ENCODE measurements around the gene EML3. TPM values are rescaled to one million over a fixed set of nuclear protein-coding genes. Genes with fewer than 3 reads are reported as not detected.
"Not testable (repeated sequence)": the region's sequence is repeated elsewhere in the genome, so short reads cannot be mapped to it uniquely, and the experiment has no call there.

Gene EML3
- 100 to 1,000 TPM; 160 to 372 (median 328) TPM for total RNA-seq
- 63.7 TPM for total RNA-seq (2013)
- 103 to 442 (median 165) reads per million in 29 experiments for total RNA-seq

- 4% methylated on average over 70 of the region's 91 CpGs for WGBS (ENCODE audit: insufficient coverage)
- peaks cover 3 to 54% of the 10 kb centered on the region in 2 experiments for H3K4me1 ChIP-seq (ENCODE audit: control insufficient read depth in 1 of 2, extremely low read depth in 1 of 2, insufficient read depth in 2 of 2, low read length in 2 of 2)
- Mint-ChIP-seq H3K9me3 (no peaks in the 10 kb centered on the region), H3K27ac (peak within 1 kb of the TSS; percentile 98), H3K27me3 (no peaks in the 10 kb centered on the region), H3K4me3 (peak within 1 kb of the TSS; percentile 97 to 98 (median 97)), H3K4me1 (peaks cover 48 to 57% (median 49%) of the 10 kb centered on the region in 3 donors), H3K36me3 (peaks cover 29% of the 10 kb centered on the region)
- DNase-seq (peak; percentile 71 to 94 (median 81)), ATAC-seq (replicated peaks in 1 of 4) (peak; percentile 77 to 80 (median 80))
- H3K27me3 ChIP-seq (replicated peaks in 1 of 2; ENCODE audit: control insufficient read depth in 2 of 2, extremely low read depth in 1 of 2, insufficient read depth in 2 of 2, low read length in 1 of 2): no peaks in the 10 kb centered on the region
- peaks cover 11 to 55% of the 10 kb centered on the region in 2 donors for H3K36me3 ChIP-seq (ENCODE audit: control insufficient read depth in 2 of 2, extremely low read depth in 1 of 2, insufficient read depth in 1 of 2, low read length in 1 of 2)
- POLR2A ChIA-PET: interaction anchor here (0.7 kb wide), 3 partner anchors 53 to 223 kb away, joined by 3 to 7 read pairs (median 3); no protein-coding TSS in a partner anchor
- peak within 1 kb of the TSS; percentile 83 for H3K27ac ChIP-seq (ENCODE audit: low read length)
- CTCF ChIA-PET: interaction anchor here in 1 of 2 donors (0.5 to 1.7 kb wide), 12 partner anchors 9 to 81 kb away, joined by 3 to 10 read pairs (median 6); partner anchors contain the start of genes B3GAT3, C11orf98, CSKMT and MTA2
- H3K4me3 ChIP-seq (ENCODE audit: control insufficient read depth in 1 of 2, extremely low read depth in 1 of 2, low read length in 1 of 2): peak within 1 kb of the TSS; percentile 85 to 88
- H3K9me3 ChIP-seq: no peaks in the 10 kb centered on the region
These were observed at the start of gene EML3, which contains the start of gene ROM1 for GRCh38 chr11:62612366-62613290. TSS of gene EML3 (minus strand) at chr11:62612775. CDS start at chr11:62612457, 318 bp downstream. TSS of gene ROM1 (plus strand) at chr11:62613257. CDS start at chr11:62613282, 25 bp downstream.

GRCh38 chr11:62656796-62657429 is 44.3 kb upstream of the EML3 start:
- POLR2A ChIA-PET: interaction anchor here in 1 of 2 donors (0.5 kb wide), 1 partner anchor 120 kb away, joined by 6 read pairs; no protein-coding TSS in a partner anchor
- no peaks in the 10 kb centered on the region for H3K9me3 Mint-ChIP-seq
- H3K27me3 Mint-ChIP-seq: no peaks in the 10 kb centered on the region
- CTCF ChIA-PET: no interaction called here
- H3K36me3 ChIP-seq (ENCODE audit: control insufficient read depth in 2 of 2, extremely low read depth in 1 of 2, insufficient read depth in 1 of 2, low read length in 1 of 2): peaks cover 0 to 4% of the 10 kb centered on the region in 2 donors
- H3K4me3 Mint-ChIP-seq: no peak overlapping the region
- H3K4me1 ChIP-seq (ENCODE audit: control insufficient read depth in 1 of 2, extremely low read depth in 1 of 2, insufficient read depth in 2 of 2, low read length in 2 of 2): peaks cover 2 to 22% of the 10 kb centered on the region in 2 experiments
- H3K4me1 Mint-ChIP-seq: peaks cover 10 to 17% (median 15%) of the 10 kb centered on the region in 3 donors
- no peaks in the 10 kb centered on the region for H3K27me3 ChIP-seq (replicated peaks in 1 of 2; ENCODE audit: control insufficient read depth in 2 of 2, extremely low read depth in 1 of 2, insufficient read depth in 2 of 2, low read length in 1 of 2)
- DNase-seq (no peak), ATAC-seq (replicated peaks in 1 of 4) (no peak)
- WGBS (ENCODE audit: insufficient coverage): 100% methylated on average over 2 of the region's 5 CpGs
- H3K36me3 Mint-ChIP-seq: no peaks in the 10 kb centered on the region
- H3K27ac ChIP-seq (ENCODE audit: low read length): no peak overlapping the region
- H3K4me3 ChIP-seq (ENCODE audit: control insufficient read depth in 1 of 2, extremely low read depth in 1 of 2, low read length in 1 of 2): no peak overlapping the region
- H3K9me3 ChIP-seq: no peaks in the 10 kb centered on the region
- no peak overlapping the region for H3K27ac Mint-ChIP-seq

GRCh38 chr11:62654297-62654696 is 41.7 kb upstream of the EML3 start:
- Histone ChIP-seq H3K27me3 (replicated peaks in 1 of 2; ENCODE audit: control insufficient read depth in 2 of 2, extremely low read depth in 1 of 2, insufficient read depth in 2 of 2, low read length in 1 of 2) (no peaks in the 10 kb centered on the region), H3K36me3 (ENCODE audit: control insufficient read depth in 2 of 2, extremely low read depth in 1 of 2, insufficient read depth in 1 of 2, low read length in 1 of 2) (peaks cover 6 to 12% of the 10 kb centered on the region in 2 donors), H3K4me1 (ENCODE audit: control insufficient read depth in 1 of 2, extremely low read depth in 1 of 2, insufficient read depth in 2 of 2, low read length in 2 of 2) (peaks cover 7 to 31% of the 10 kb centered on the region in 2 experiments), H3K4me3 (ENCODE audit: control insufficient read depth in 1 of 2, extremely low read depth in 1 of 2, low read length in 1 of 2) (no peak overlapping the region), H3K27ac (ENCODE audit: low read length) (no peak overlapping the region), H3K9me3 (no peaks in the 10 kb centered on the region)
- Mint-ChIP-seq H3K36me3 (peaks cover 4% of the 10 kb centered on the region), H3K27ac (peak overlapping the region; percentile 39 to 52), H3K9me3 (no peaks in the 10 kb centered on the region), H3K4me3 (peak overlapping the region; percentile 25 to 52 (median 45)), H3K4me1 (peaks cover 17 to 28% (median 19%) of the 10 kb centered on the region in 3 donors), H3K27me3 (no peaks in the 10 kb centered on the region)
- ChIA-PET POLR2A (interaction anchor here (0.5 to 1.9 kb wide), 5 partner anchors 10 to 46 kb away, joined by 3 to 18 read pairs (median 8); partner anchors contain the start of genes C11orf98 (in 2 of the 2), CSKMT (in 2 of the 2) and LBHD1 (in 1 of the 2)), CTCF (interaction anchor here in 1 of 2 donors (0.9 kb wide), 1 partner anchor 11 kb away, joined by 4 read pairs; the partner anchor contains the start of genes C11orf98 and CSKMT)
- WGBS (ENCODE audit: insufficient coverage): 100% methylated on average over 1 of the region's 11 CpGs
- ATAC-seq (replicated peaks in 1 of 4): no peak
- no peak for DNase-seq

DNA sequence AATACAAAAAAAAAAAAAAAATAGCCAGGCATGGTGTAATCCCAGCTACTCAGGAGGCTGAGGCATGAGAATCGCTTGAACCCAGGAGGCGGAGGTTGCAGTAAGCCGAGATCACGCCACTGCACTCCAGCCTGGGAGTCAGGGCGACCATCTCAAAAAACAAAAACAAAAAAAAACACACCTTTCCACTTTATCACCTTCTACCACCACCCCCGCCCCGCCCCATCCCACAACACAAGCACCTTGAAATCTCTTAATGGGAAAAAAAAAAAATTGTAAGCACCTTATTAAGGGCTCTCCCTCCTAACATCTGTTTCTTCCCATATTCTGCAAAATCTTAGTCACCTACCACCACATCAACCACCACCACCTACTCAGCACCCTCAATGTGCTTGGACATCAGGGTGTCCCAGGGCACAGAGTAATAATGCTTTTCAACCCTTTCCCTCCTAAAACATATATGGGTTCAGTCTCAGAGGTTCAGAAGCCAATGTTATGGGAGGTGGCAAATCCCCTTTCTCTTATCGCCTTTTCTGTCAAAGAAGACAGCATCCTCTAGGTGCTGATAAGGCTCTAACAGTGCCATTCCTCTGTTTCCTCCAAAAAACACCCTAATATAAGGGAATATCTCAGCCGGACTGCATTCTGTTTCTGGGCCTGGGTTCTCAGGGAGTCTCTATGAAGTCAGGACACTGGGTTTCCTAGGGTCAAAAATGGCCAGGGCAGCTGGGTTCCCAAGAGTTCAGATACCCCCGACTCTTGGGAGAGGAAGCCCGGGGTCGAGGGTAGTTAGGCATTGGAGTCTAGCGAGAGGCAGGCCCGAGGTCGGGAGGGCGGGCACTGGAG is 39.8 kb upstream of the EML3 start:
- 0% methylated on average over 7 of the region's 16 CpGs for WGBS (ENCODE audit: insufficient coverage)
- H3K27ac Mint-ChIP-seq: peak overlapping the region; percentile 85 to 90
- H3K4me3 Mint-ChIP-seq: peak overlapping the region; percentile 87 to 97 (median 88)
- peaks cover 4% of the 10 kb centered on the region for H3K36me3 Mint-ChIP-seq
- CTCF ChIA-PET: interaction anchor here in 1 of 2 donors (0.5 to 1.0 kb wide), 4 partner anchors 13 to 272 kb away, joined by 3 to 6 read pairs (median 4); partner anchors contain the start of genes C11orf98 and CSKMT
- no peaks in the 10 kb centered on the region for H3K27me3 Mint-ChIP-seq
- H3K27me3 ChIP-seq (replicated peaks in 1 of 2; ENCODE audit: control insufficient read depth in 2 of 2, extremely low read depth in 1 of 2, insufficient read depth in 2 of 2, low read length in 1 of 2): no peaks in the 10 kb centered on the region
- POLR2A ChIA-PET: interaction anchor here (0.6 to 1.4 kb wide), 5 partner anchors 9 to 61 kb away, joined by 3 to 28 read pairs (median 4); partner anchors contain the start of genes C11orf98 (in 2 of the 2), CSKMT (in 2 of the 2) and TUT1 (in 1 of the 2)
- H3K9me3 ChIP-seq: no peaks in the 10 kb centered on the region
- H3K9me3 Mint-ChIP-seq: no peaks in the 10 kb centered on the region
- peak overlapping the region; percentile 63 for H3K27ac ChIP-seq (ENCODE audit: low read length)
- peaks cover 9 to 25% of the 10 kb centered on the region in 2 donors for H3K36me3 ChIP-seq (ENCODE audit: control insufficient read depth in 2 of 2, extremely low read depth in 1 of 2, insufficient read depth in 1 of 2, low read length in 1 of 2)
- peak overlapping the region; percentile 69 to 95 for H3K4me3 ChIP-seq (ENCODE audit: control insufficient read depth in 1 of 2, extremely low read depth in 1 of 2, low read length in 1 of 2)
- peaks cover 7 to 42% of the 10 kb centered on the region in 2 experiments for H3K4me1 ChIP-seq (ENCODE audit: control insufficient read depth in 1 of 2, extremely low read depth in 1 of 2, insufficient read depth in 2 of 2, low read length in 2 of 2)
- DNase-seq (peak in 9 of 35 experiments; percentile 16 to 72 (median 40)), ATAC-seq (replicated peaks in 1 of 4) (peak; percentile 5 to 11 (median 8))
- H3K4me1 Mint-ChIP-seq: peaks cover 19 to 28% (median 19%) of the 10 kb centered on the region in 3 donors

- CTCF ChIA-PET, DNase-seq: not testable (repeated sequence)
These were observed 37.7 kb upstream of the EML3 start for GRCh38 chr11:62650283-62650682.

More at GRCh38 chr11:62650283-62650682, 37.7 kb upstream of the EML3 start:
- H3K36me3 ChIP-seq (ENCODE audit: control insufficient read depth in 2 of 2, extremely low read depth in 1 of 2, insufficient read depth in 1 of 2, low read length in 1 of 2): peaks cover 9 to 26% of the 10 kb centered on the region in 2 donors
- H3K4me3 Mint-ChIP-seq; H3K9me3 Mint-ChIP-seq; H3K4me3 ChIP-seq (ENCODE audit: control insufficient read depth in 1 of 2, extremely low read depth in 1 of 2, low read length in 1 of 2); H3K9me3 ChIP-seq; H3K27me3 ChIP-seq (replicated peaks in 1 of 2; ENCODE audit: control insufficient read depth in 2 of 2, extremely low read depth in 1 of 2, insufficient read depth in 2 of 2, low read length in 1 of 2); H3K27ac ChIP-seq (ENCODE audit: low read length); H3K27me3 Mint-ChIP-seq; H3K36me3 Mint-ChIP-seq; ATAC-seq (replicated peaks in 1 of 4): not testable (repeated sequence)
- Mint-ChIP-seq H3K27ac (peak overlapping the region in 1 of 2 donors; percentile 34), H3K4me1 (peaks cover 32 to 39% (median 35%) of the 10 kb centered on the region in 3 donors)
- POLR2A ChIA-PET: interaction anchor here (0.6 kb wide), 2 partner anchors 16 to 682 kb away, joined by 4 read pairs; no protein-coding TSS in a partner anchor
- 98% methylated on average over 7 of the region's 12 CpGs for WGBS (ENCODE audit: insufficient coverage)
- peaks cover 13 to 58% of the 10 kb centered on the region in 2 experiments for H3K4me1 ChIP-seq (ENCODE audit: control insufficient read depth in 1 of 2, extremely low read depth in 1 of 2, insufficient read depth in 2 of 2, low read length in 2 of 2)
